Stomach smooth muscle (tissue), 2 donors: ENCODE data around the gene GLI1.
A peak's percentile ranks its signal among the peaks of the same experiment; 100 is the strongest.
"Not testable (repeated sequence)": the region's sequence is repeated elsewhere in the genome, so short reads cannot be mapped to it uniquely, and the experiment has no call there.

Experiments used
- H3K27ac ChIP-seq: one replicate; pipeline ENCODE4 v1.7.0; 2013; ENCODE audit warnings: mild to moderate bottlenecking, low read length, inconsistent platforms
- H3K27me3 ChIP-seq, 2 donors: one replicate each; pipeline ENCODE4 v1.7.0; 2013; ENCODE audit warnings: low read length in 2 of 2; ENCODE audit not compliant: insufficient read depth in 2 of 2, control insufficient read depth in 1 of 2
- H3K36me3 ChIP-seq, 2 donors: one replicate each; pipeline ENCODE4 v1.7.0; 2013; ENCODE audit warnings: low read length in 2 of 2; ENCODE audit not compliant: control insufficient read depth in 2 of 2, insufficient read depth in 2 of 2
- H3K4me1 ChIP-seq: one replicate; pipeline ENCODE4 v1.7.0; 2013; ENCODE audit warnings: low read length; ENCODE audit not compliant: control insufficient read depth, insufficient read depth
- H3K4me3 ChIP-seq, 2 donors: one replicate each; pipeline ENCODE4 v1.7.0; 2013; ENCODE audit warnings: low read length in 2 of 2
- H3K9ac ChIP-seq, 2 donors: one replicate each; pipeline ENCODE4 v1.7.0; 2013; ENCODE audit warnings: low read length in 2 of 2, mild to moderate bottlenecking in 1 of 2
- H3K9me3 ChIP-seq, 2 donors: one replicate each; pipeline ENCODE4 v1.7.0; 2013; ENCODE audit warnings: low read length in 2 of 2; ENCODE audit not compliant: control insufficient read depth in 2 of 2
- donor health status: healthy.
- donor health status: Pancreatic carcinoma.

GLI1 gene

GRCh38 chr12:57459750-57460467 lies at the start of gene GLI1:
TSS of gene GLI1 (plus strand) at chr12:57459785. CDS start at chr12:57463692, 3,907 bp downstream.
- H3K27ac ChIP-seq: peak within 1 kb of the TSS; percentile 60
- H3K9ac ChIP-seq: peak within 1 kb of the TSS; percentile 57 to 62
- peaks cover 11 to 12% of the 10 kb centered on the region in 2 donors for H3K27me3 ChIP-seq
- no peaks in the 10 kb centered on the region for H3K9me3 ChIP-seq
- no peaks in the 10 kb centered on the region for H3K36me3 ChIP-seq
- H3K4me1 ChIP-seq: peaks cover 35% of the 10 kb centered on the region
- H3K4me3 ChIP-seq: peak within 1 kb of the TSS; percentile 88 to 96

DNA sequence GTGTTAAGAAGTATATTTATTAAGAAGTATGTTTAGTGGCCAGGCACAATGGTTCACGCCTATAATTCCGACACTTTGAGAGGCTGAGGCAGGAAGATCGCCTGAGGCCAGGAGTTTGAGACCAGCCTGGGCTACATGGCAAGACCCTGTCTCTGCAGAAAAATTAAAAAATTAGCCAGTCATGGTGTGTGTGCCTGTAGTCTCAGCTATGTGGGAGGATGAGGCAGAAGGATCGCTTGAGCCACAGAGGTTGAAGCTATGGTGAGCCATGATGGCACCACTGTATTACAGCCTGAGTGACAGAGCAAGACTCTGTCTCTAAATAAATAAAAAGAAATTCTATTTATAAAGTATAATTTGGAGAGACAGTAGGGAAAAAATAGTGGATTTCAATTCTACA lies 49.1 kb upstream of the GLI1 start:
- no peak overlapping the region for H3K4me3 ChIP-seq
- no peak overlapping the region for H3K27ac ChIP-seq
- no peaks in the 10 kb centered on the region for H3K27me3 ChIP-seq
- H3K9me3 ChIP-seq: no peaks in the 10 kb centered on the region
- no peaks in the 10 kb centered on the region for H3K4me1 ChIP-seq
- H3K36me3 ChIP-seq: no peaks in the 10 kb centered on the region
- H3K9ac ChIP-seq: no peak overlapping the region

DNA sequence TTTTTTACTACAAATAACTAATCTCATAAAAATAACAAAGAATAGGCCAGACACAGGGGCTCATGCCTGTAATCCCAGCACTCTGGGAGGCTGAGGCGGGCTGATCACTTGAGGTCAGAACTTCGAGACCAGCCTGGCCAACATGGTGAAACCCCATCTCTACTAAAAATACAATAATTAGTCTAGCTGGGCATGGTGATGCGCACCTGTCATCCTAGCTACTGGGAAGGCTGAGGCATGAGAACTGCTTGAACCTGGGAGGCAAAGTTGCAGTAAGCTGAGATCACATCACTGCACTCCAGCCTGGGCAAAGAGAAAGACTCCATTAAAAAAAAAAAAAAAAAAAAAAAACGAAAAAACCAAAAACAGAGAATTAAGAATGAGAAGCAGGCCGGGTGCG lies 45.4 kb upstream of the GLI1 start:
- not testable (repeated sequence) for H3K9me3 ChIP-seq, H3K27ac ChIP-seq, H3K27me3 ChIP-seq, H3K36me3 ChIP-seq, H3K4me1 ChIP-seq, H3K4me3 ChIP-seq, H3K9ac ChIP-seq

DNA sequence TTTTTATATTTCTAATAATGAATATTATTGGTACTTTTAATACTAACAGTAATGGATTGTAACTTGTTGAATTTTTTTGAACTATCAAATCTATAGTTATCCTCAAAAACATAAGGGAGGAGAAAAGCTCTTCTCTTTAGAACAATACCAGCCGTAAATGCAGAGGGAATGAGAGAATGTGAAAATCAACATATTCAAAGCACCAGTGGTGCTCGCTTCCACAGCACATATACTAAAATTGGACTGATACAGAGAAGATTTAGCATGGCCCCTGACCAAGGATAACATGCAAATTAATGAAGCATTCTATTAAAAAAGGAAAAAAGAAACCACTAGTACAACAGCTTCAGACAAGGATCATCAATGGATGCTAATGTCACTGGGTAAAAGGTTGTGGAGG lies 44.5 kb upstream of the GLI1 start:
- no peak overlapping the region for H3K27ac ChIP-seq
- no peaks in the 10 kb centered on the region for H3K4me1 ChIP-seq
- H3K4me3 ChIP-seq: no peak overlapping the region
- peak overlapping the region in 1 of 2 donors; percentile 5 for H3K9ac ChIP-seq
- H3K9me3 ChIP-seq: no peaks in the 10 kb centered on the region
- H3K27me3 ChIP-seq: no peaks in the 10 kb centered on the region
- H3K36me3 ChIP-seq: no peaks in the 10 kb centered on the region

DNA sequence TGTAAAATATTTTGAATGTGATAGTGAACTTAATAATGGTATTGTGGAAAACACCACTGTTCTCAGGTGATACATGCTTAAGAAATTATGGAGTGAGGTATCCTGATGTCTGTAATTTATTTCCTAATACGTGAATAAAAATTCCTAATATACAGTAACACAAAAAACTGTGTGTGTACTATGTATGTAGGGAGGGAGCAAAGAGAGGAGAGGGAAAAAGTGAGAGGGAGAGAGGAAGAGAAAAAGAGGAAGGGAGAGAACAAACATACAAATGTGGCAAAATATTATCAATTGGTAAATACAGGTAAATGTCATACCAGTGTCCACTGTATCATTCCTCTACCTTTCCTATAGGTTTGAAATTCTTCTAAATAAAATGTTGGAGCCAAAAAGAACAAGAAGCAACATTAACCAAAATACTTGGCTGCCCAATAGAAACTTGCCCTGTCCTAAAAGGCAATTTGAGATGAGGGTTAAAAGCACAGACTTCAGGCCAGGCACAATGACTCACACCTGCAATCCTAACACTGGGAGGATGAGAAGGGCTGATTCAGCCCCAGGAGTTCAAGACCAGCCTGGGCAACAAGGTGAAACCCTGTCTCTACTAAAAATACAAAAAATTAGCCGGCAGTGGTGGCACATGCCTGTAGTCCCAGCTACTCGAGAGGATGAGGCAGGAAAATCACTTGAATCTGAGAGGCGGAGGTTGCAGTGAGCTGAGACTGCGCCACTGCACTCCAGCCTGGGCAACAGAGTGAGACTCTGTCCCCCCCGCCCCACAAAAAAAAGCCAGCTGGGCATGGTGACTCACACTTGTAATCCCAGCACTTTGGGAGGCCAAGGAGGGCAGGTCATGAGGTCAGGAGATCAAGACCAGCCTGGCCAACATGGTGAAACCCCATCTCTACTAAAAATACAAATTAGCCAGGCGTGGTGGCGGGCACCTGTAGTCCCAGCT lies 43.3 kb upstream of the GLI1 start:
- Histone ChIP-seq H3K4me1 (no peaks in the 10 kb centered on the region), H3K4me3 (no peak overlapping the region), H3K9ac (no peak overlapping the region), H3K36me3 (no peaks in the 10 kb centered on the region), H3K27ac (no peak overlapping the region), H3K27me3 (no peaks in the 10 kb centered on the region), H3K9me3 (no peaks in the 10 kb centered on the region)

DNA sequence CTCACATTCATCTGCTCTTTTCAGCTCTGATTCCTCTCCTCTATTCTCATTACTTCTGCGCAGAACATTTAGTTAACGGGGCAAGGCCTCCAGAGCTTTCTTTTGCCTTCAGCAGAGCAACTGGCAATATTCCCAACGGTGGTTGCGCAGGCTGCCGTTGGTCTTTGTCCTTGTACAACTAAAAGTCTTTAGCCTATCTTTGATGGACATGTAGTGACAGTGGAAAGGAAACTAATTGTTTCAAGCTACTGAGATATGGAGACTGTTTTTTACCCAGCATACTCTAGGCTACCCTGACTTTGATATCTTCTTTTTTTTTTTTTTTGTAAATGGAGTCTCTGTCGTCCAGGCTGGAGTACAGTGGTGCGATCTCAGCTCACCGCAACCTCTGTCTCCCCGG lies 41.3 kb upstream of the GLI1 start:
- H3K4me3 ChIP-seq: no peak overlapping the region
- H3K4me1 ChIP-seq: no peaks in the 10 kb centered on the region
- no peaks in the 10 kb centered on the region for H3K9me3 ChIP-seq
- no peak overlapping the region for H3K9ac ChIP-seq
- H3K36me3 ChIP-seq: peaks cover 0 to 6% of the 10 kb centered on the region in 2 donors
- H3K27ac ChIP-seq: no peak overlapping the region
- H3K27me3 ChIP-seq: no peaks in the 10 kb centered on the region

DNA sequence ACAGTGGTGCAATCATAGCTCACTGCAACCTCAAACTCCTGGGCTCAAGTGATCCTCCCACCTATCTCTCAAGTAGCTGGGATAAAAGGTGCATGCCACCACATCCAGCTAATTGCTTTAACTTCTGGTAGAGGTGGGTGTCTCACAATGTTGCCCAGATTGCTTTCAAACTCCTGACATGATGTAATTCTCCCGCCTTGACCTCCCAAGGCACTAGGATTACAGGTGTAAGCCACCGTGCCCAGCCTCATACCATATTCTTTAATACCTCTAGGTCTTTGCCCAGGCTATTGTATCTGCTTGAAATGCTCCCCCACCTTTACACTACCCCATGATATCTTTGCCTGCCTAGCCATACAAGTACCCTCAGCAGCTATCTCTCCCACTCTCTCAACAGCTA lies 40.1 kb upstream of the GLI1 start:
- H3K4me3 ChIP-seq: no peak overlapping the region
- no peak overlapping the region for H3K9ac ChIP-seq
- H3K27me3 ChIP-seq: no peaks in the 10 kb centered on the region
- H3K36me3 ChIP-seq: peaks cover 0 to 6% of the 10 kb centered on the region in 2 donors
- no peaks in the 10 kb centered on the region for H3K9me3 ChIP-seq
- H3K27ac ChIP-seq: no peak overlapping the region
- H3K4me1 ChIP-seq: no peaks in the 10 kb centered on the region

GRCh38 chr12:57420482-57420881 lies 39.1 kb upstream of the GLI1 start:
- no peak overlapping the region for H3K4me3 ChIP-seq
- no peaks in the 10 kb centered on the region for H3K4me1 ChIP-seq
- H3K9me3 ChIP-seq: no peaks in the 10 kb centered on the region
- H3K9ac ChIP-seq: no peak overlapping the region
- no peak overlapping the region for H3K27ac ChIP-seq
- peaks cover 0 to 6% of the 10 kb centered on the region in 2 donors for H3K36me3 ChIP-seq
- no peaks in the 10 kb centered on the region for H3K27me3 ChIP-seq

DNA sequence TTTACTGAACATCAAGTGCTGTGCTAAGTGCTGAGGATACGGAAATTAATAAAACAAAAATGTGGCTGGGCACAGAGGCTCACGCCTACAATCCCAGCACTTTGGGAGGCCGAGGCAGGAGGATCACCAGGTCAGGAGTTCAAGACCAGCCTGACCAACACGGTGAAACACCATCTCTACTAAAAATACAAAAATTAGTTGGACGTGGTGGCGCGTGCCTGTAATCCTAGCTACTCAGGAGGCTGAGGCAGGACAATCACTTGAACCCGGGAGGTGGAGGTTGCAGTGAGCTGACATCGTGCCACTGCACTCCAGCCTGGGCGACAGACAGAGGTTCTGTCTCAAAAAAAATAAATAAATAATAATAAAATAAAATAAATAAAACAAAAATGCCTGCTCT lies 32.6 kb upstream of the GLI1 start:
- H3K9me3 ChIP-seq, H3K4me3 ChIP-seq, H3K36me3 ChIP-seq, H3K27ac ChIP-seq, H3K4me1 ChIP-seq, H3K27me3 ChIP-seq, H3K9ac ChIP-seq: not testable (repeated sequence)

DNA sequence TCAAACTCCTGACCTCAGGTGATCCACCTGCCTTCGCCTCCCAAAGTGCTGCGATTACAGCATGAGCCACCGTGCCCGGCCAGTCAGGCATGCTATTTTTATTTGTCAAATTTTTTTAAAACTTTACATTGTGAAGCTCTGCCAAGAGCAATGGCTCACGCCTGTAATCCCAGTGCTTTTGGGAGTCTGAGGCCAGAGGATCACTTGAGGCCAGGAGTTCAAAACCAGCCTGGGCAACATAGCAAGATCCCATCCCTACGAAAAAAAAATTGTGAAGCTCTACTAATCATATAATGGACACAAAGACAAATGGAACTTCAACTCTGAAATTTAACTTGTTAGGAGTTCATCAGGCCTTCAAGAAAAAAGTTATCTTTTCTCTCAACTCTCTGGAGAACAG lies 30.6 kb upstream of the GLI1 start:
- H3K27me3 ChIP-seq: no peaks in the 10 kb centered on the region
- H3K9ac ChIP-seq: peak overlapping the region in 1 of 2 donors; percentile 99
- H3K4me1 ChIP-seq: peaks cover 7% of the 10 kb centered on the region
- peaks cover 0 to 2% of the 10 kb centered on the region in 2 donors for H3K36me3 ChIP-seq
- no peak overlapping the region for H3K4me3 ChIP-seq
- no peaks in the 10 kb centered on the region for H3K9me3 ChIP-seq
- no peak overlapping the region for H3K27ac ChIP-seq
